ENCODE measurements around the gene SKA1.

- TF ChIP-seq CTCF (IDR thresholded peaks at IDR 0.05; ENCODE audit: poor library complexity, severe bottlenecking) (no peak), EP300 (conservative IDR thresholded peaks at IDR 0.05; ENCODE audit: poor library complexity, severe bottlenecking) (no peak)
Observed at GRCh38 chr18:50358844-50359243, 16.0 kb upstream of the SKA1 start.

All from neural cell (in vitro differentiated cells).